Brain microvascular endothelial cell (primary cell): Measurements from ENCODE around the gene LITAFD.

Experiments
- DNase-seq: peaks from one replicate; pipeline ENCODE4 v3.0.0-alpha.2; 2020
- H3K27ac ChIP-seq: fragments of 250-450 bp; sonication (Bioruptor Pico); 2 replicates; pipeline ENCODE4 v1.5.1; 2020; ENCODE audit warnings: mild to moderate bottlenecking, moderate library complexity
- H3K27me3 ChIP-seq: fragments of 250-450 bp; sonication (Bioruptor Pico); replicated peaks from 2 replicates; pipeline ENCODE4 v1.5.1; 2020; ENCODE audit warnings: mild to moderate bottlenecking
- H3K36me3 ChIP-seq: fragments of 250-450 bp; sonication (Bioruptor Pico); replicated peaks from 2 replicates; pipeline ENCODE4 v1.5.1; 2020; ENCODE audit warnings: mild to moderate bottlenecking
- H3K4me3 ChIP-seq: 2 replicates; pipeline ENCODE4 v1.5.1; 2011; ENCODE audit warnings: low read depth, mild to moderate bottlenecking, control low read depth, low read length, moderate library complexity
- CTCF ChIP-seq: IDR thresholded peaks from 2 replicates; pipeline ENCODE4 v1.5.1; 2011; ENCODE audit warnings: low read depth, mild to moderate bottlenecking, moderate library complexity, low read length, control low read depth, inconsistent platforms; ENCODE audit errors: missing control alignments
- in situ Hi-C: cut with HindIII; loops from 2 replicates; pipeline ENCODE4 v1.10.0; 2017; ENCODE audit warnings: low sequenced_read_pairs, low pct_ligation_motif_present

LITAFD gene

GRCh38 chr16:8894736-8895334, 12.7 kb downstream of the LITAFD start:
- Histone ChIP-seq H3K27ac (no peak overlapping the region), H3K27me3 (no peaks in the 10 kb centered on the region), H3K36me3 (peaks cover 76% of the 10 kb centered on the region), H3K4me3 (no peak overlapping the region)
- DNase-seq: no peak
- in situ Hi-C loops: no loop called here
- no peak for TF ChIP-seq CTCF

DNA sequence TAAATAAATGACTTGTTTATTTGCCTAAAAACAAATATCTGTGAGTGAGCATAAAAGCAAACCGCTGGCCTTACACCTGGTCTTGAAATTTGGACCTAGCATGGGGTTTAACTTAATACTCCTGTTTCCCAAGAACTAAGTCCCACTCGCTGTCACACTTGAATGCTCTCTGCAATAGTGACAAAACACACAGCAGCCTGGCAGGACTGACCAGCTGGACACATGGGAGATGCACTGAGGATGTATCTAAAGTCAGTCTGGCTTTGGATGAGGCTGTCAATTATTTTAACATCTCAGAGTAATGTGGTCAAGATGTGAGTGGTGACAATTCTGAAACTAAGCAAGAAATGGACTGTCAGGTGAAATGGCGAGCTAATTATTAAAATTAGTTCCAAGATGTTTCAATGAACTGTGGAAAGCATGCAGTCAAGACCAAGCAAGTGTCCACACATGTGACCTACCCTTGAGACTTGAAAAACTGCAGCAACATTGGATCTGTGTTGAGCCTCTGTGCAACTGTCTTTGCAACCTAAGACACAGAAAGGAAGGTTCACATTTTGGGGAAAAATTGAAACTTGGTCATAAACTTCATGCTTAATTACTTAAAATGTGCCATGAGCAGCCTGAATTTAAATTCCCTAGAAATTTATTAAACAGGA, 16.6 kb downstream of the LITAFD start:
- in situ Hi-C loops: no loop called here
- H3K27ac ChIP-seq: no peak overlapping the region
- no peak overlapping the region for H3K4me3 ChIP-seq
- no peak for DNase-seq
- H3K27me3 ChIP-seq: no peaks in the 10 kb centered on the region
- H3K36me3 ChIP-seq: peaks cover 87% of the 10 kb centered on the region
- TF ChIP-seq CTCF: no peak

GRCh38 chr16:8899709-8900317, 17.7 kb downstream of the LITAFD start:
- no peak for TF ChIP-seq CTCF
- in situ Hi-C loops: no loop called here
- no peaks in the 10 kb centered on the region for H3K27me3 ChIP-seq
- H3K27ac ChIP-seq: no peak overlapping the region
- no peak overlapping the region for H3K4me3 ChIP-seq
- DNase-seq: no peak
- peaks cover 86% of the 10 kb centered on the region for H3K36me3 ChIP-seq

GRCh38 chr16:8900343-8900742, 18.2 kb downstream of the LITAFD start:
- H3K27me3 ChIP-seq: no peaks in the 10 kb centered on the region
- no peak overlapping the region for H3K27ac ChIP-seq
- in situ Hi-C loops: no loop called here
- H3K4me3 ChIP-seq: no peak overlapping the region
- no peak for TF ChIP-seq CTCF
- DNase-seq: no peak
- peaks cover 84% of the 10 kb centered on the region for H3K36me3 ChIP-seq

- no peak overlapping the region for H3K4me3 ChIP-seq
- TF ChIP-seq CTCF: no peak
- in situ Hi-C loops: no loop called here
- H3K27me3 ChIP-seq: no peaks in the 10 kb centered on the region
- peaks cover 89% of the 10 kb centered on the region for H3K36me3 ChIP-seq
- DNase-seq: no peak
- H3K27ac ChIP-seq: no peak overlapping the region
These were observed 19.2 kb downstream of the LITAFD start for GRCh38 chr16:8901320-8901861.
